GM19372 (cell line): ENCODE results near the gene MUCL3.
A peak's percentile ranks its signal among the peaks of the same experiment; 100 is the strongest.
"Not testable (repeated sequence)": the region's sequence is repeated elsewhere in the genome, so short reads cannot be mapped to it uniquely, and the experiment has no call there.

Experiments
- ATAC-seq: cut with Tn5 transposase; IDR thresholded peaks from one replicate; pipeline ENCODE4 v1.9.1; 2021; ENCODE audit warnings: mild to moderate bottlenecking, low read depth, moderate library complexity; ENCODE audit not compliant: unreplicated experiment

The MUCL3 gene

DNA sequence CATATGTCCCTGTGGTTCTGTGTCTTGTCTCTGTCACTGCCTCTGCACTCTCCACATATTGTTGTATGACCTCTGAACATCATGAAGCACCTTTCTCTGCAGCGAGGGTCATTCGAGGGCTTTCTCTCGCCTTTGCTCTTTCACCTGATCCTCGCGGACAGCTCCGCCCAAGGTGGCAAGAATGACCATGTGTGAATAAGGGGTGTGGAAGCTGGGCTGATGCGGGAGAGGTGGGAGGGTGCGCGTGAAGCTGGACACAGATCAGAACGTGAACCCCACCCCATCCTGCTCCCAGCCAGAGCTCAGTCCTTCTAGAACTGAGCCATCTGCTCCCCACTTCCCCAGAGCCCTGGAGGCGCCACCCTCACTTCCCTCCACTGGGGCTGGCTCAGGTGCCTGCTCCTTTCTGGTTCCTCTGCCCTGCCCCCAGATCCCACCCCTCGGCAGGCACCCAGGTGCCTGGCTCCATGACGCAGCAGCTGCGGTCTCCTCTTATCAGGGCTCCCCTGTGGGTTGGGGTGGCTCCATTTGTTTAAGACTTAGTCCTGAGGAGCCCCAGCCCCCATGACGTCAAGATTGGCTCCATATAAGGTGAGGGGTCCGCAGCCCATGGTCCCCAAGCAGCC lies at the start of gene MUCL3:
MUCL3 (plus strand) TSS at position 613 of the 626 bp plus-strand sequence. CDS start 27 bp downstream, outside the sequence.
- no peak for ATAC-seq

DNA sequence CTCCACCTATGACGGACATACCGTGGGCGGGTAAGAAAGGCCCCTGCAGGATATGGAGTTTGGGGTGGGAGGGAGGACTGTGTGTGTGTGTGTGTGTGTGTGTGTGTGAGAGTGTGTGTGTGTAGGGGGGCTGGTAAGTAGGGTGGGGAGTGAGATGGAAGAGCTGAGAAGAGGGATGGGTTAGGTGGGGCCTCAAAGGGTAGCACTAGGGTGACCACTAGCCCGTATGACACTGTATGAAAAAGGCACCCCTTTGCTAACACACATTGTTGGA lies 49.4 kb upstream of the MUCL3 start:
- no peak for ATAC-seq

DNA sequence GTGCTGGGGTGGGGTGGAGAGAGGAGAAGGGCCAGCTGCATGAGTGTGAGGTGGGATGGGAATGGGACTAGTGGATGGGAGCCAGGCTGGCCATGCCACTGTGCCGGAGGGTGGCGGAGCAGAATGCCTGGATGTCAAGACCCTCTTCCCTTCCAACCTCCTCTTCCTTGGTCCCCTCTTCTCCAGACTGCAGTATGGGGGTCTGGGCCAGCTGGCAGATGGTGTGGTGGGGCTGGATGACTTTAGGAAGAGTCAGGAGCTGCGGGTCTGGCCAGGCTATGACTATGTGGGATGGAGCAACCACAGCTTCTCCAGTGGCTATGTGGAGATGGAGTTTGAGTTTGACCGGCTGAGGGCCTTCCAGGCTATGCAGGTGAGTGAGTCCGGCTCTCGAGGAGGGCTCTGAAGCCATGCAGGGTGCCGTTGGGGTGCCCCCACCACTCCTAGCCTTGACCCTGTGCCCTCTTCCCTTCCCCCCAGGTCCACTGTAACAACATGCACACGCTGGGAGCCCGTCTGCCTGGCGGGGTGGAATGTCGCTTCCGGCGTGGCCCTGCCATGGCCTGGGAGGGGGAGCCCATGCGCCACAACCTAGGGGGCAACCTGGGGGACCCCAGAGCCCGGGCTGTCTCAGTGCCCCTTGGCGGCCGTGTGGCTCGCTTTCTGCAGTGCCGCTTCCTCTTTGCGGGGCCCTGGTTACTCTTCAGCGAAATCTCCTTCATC lies 48.8 kb upstream of the MUCL3 start:
- no peak for ATAC-seq

GRCh38 chr6:30893001-30893591 lies 47.7 kb upstream of the MUCL3 start:
- ATAC-seq: no peak

DNA sequence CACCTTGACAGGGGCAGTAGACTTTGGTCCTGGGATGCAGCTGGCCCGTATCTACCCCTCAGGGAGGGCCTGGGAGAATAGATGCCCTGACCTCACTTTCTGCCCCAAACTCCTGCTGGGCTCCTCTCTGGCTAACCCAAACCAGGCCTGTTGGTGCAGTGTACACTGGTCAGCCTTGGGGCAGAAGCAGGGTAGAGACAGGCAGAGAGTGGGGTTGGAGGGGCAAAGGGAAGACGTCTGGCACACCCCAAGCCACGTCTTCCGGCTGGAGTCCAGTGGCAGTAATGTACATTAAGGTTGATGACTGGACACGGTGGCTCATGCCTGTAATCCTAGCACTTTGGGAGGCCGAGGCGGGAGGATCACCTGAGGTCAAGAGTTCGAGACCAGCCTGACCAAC lies 47.1 kb upstream of the MUCL3 start:
- no peak for ATAC-seq

- ATAC-seq: no peak
These were observed 46.4 kb upstream of the MUCL3 start for GRCh38 chr6:30894381-30894780.

DNA sequence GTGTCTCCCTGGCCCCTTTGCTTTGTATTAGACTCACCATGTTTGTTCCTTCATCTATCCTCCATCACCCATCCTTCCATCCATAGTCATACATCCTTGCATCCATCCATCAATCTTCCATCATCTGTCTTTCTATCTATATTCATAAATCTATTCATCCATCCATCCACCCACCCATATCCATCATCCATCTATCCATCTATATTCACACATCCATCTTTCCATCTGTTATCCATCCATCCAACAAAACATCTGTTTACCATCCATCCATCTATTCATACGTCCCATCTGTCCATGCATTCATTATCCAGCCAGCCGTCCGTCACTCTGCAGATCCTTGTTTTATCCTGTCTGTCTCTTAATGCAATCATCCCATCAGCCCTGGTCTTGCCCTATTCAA lies 45.8 kb upstream of the MUCL3 start:
- no peak for ATAC-seq

DNA sequence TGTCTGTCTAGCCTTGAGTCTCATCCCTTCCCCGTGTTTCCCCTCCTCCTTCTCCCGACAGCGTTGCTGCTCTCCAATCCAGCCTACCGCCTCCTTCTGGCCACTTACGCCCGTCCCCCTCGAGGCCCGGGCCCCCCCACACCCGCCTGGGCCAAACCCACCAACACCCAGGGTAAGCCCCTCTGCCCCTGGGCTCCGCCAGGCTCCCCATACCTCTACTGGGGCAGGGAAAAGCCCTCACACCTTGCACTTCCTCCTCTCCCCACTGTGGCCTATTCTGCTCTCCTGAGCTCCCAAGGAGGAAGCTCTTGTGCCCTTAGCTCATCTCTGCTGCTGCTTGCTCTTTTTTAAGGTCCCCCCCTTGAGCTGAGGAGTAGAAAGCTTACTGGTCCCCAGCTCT lies 45.4 kb upstream of the MUCL3 start:
- no peak for ATAC-seq

DNA sequence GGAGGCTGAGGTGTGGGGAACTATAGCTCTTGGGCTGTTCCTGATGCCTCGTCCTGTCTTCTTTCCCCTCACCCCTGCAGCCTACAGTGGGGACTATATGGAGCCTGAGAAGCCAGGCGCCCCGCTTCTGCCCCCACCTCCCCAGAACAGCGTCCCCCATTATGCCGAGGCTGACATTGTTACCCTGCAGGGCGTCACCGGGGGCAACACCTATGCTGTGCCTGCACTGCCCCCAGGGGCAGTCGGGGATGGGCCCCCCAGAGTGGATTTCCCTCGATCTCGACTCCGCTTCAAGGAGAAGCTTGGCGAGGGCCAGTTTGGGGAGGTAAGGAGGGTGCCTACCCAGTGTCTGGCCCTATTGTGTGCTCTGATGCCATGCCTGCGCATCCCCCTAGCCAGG lies 44.2 kb upstream of the MUCL3 start:
- ATAC-seq: no peak

DNA sequence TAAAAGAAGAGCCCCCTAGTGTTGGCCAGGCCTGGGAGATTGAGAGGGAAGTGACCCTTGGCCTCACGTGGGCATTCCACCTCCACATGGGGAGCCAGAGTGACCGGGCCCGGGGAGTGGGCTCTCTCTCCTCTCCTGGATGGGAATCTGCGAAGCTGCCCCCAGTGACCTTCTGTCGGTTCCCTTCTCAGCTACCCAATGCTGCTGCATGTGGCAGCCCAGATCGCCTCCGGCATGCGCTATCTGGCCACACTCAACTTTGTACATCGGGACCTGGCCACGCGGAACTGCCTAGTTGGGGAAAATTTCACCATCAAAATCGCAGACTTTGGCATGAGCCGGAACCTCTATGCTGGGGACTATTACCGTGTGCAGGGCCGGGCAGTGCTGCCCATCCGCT lies 42.9 kb upstream of the MUCL3 start:
- ATAC-seq: no peak

DNA sequence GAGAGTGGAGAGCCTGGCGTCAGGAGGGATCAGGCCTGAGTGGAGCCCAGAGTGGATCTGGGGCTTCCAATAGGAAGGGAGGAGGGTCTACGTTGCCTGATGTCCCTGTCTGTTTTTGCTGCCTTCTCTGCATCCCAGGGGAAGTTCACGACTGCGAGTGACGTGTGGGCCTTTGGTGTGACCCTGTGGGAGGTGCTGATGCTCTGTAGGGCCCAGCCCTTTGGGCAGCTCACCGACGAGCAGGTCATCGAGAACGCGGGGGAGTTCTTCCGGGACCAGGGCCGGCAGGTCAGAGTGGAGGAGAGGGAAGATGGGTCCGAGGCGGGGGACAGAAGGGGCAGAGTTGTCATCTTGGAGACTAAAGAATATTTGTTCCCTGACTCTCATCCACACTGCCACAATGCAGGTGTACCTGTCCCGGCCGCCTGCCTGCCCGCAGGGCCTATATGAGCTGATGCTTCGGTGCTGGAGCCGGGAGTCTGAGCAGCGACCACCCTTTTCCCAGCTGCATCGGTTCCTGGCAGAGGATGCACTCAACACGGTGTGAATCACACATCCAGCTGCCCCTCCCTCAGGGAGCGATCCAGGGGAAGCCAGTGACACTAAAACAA lies 41.9 kb upstream of the MUCL3 start:
- ATAC-seq: no peak

- no peak for ATAC-seq
These were observed 39.8 kb upstream of the MUCL3 start for GRCh38 chr6:30900863-30901417.

DNA sequence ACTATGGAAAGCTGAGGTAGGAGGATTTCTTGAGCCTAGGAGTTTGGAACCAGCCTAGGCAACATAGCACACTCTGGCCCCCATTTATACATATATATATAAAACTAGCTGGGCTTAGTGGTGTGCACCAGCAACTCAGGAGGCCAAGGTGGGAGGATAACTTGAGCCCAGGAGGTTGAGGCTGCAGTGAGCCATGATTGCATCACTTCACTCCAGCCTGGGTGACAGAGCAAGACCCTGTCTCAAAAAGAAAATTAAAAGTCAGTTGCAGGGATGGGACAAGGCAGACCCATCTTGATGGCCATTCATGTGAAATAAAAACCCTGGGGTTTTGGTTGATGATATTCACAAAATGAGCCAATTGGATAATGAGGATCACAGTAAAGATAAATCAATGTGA lies 39.3 kb upstream of the MUCL3 start:
- ATAC-seq: no peak

- ATAC-seq: not testable (repeated sequence)
These were observed 38.6 kb upstream of the MUCL3 start for GRCh38 chr6:30902196-30902595.

DNA sequence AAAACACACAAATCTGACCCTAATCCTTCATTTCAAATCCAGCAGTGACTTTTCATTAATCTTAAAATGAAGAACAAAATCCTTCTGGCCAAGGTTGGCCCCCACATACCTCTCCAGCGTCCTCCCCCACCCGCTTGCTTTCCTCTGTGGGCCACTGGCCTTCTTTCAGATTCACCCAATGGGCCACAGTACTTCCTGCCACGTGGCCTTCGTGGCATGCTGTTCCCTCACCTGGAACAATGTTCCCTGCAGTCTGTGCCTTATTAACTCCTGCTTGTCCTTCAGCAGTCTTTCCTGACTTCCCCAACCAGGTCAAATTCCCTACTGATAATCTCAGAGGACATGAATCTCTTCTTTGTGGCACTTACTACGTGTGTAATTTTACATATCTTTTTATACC lies 38.1 kb upstream of the MUCL3 start:
- no peak for ATAC-seq

DNA sequence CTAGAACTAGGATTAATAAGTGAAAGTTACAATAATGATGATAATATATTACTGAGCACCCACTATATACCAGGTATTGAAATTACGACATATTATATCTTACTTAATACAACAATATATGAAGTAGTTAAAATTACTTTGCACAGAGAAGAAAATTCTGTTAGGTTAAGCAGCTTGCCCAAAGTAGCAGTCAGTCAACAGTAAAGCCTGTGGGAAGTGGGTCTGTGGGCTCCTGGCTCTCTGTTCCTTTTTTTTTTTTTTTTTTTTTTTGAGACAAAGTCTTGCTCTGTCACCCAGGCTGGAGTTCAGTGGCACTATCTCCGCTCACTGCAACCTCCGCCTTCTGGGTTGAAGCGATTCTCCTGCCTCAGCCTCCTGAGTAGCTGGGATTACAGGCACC lies 37.5 kb upstream of the MUCL3 start:
- ATAC-seq: no peak

GRCh38 chr6:30907290-30907757 lies 33.4 kb upstream of the MUCL3 start:
- ATAC-seq: not testable (repeated sequence)

DNA sequence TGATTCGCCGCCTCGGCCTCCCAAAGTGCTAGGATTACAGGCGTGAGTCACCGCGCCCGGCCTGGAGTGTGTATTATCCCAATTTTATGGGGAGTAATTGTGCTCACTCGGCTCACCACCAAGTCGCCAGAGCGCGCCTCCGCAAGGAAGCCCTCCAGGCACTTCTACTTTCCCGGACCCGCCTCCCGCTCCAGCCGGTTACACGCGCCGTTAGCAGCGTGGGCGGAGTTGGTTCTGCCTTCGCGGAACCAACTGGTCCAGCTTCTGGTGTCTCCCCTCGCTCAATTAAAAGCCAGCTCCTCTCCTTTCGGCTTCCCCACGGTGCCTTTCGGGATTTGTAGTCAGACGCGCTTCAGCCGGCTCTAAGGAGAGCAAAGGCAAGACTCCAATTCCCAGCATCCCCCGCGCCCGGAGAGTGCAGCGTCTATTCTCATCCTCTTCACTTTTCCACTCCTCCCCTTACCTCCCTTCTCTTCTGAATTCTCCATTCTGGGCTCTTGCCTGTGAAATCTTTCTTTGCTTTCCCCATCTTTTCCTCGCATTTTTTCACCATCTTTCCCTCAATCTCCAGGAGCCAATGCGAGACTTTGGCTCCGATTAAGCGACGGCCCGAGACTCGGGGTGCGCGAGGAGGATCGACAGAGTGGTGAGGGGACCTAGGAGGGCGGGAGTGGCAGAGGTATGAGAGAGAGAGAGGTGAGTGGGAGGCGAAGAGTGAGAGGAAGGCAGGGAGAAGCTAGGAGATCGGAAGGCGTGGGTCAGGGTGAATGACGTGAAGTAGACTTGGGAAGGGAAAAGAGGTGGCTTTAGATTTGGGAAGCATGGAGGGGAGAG lies 32.8 kb upstream of the MUCL3 start, which contains the start of gene GTF2H4:
GTF2H4 (plus strand) TSS at position 450 of the 834 bp plus-strand sequence.
- ATAC-seq: peak; percentile 98

DNA sequence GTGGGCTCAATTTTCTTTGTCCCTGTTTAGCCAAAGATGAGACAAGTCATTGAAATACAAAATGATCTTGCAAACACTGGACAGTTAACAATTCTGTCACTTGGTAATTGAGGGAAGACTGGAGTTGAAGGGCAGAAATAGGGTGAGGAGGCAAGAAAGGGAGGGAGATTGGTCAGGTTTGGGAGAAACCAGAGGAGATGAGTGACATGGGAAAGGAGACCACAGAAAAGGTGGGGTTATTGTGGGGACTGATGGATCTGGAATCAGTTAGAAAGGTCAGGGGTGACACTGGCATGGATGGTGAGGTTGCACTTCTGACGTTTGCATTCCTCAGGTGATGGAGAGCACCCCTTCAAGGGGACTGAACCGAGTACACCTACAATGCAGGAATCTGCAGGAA lies 32.1 kb upstream of the MUCL3 start:
- ATAC-seq: no peak

DNA sequence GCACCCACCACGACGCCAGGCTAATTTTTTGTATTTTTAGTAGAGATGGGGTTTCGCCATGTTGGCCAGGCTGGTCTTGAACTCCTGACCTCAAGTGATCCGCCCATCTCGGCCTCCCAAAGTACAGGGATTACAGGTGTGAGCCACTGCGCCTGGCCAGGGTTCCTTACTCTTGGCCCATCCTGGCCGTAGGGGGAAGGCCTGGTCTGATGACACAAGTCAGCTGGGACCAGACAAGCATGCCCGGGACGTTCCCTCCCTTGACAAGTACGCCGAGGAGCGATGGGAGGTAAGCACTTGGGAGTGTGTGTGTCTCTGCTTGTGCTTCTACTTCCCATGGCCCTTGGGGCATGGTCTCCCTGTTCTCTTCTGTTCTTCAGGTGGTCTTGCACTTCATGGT lies 30.3 kb upstream of the MUCL3 start:
- ATAC-seq: not testable (repeated sequence)
